Gastrocnemius medialis (tissue), 4 donors: ENCODE results near the gene GTSE1.

Source experiments
- POLR2A ChIP-seq, 2 donors: fragments of 450-650 bp; IDR thresholded peaks; one replicate each; pipeline ENCODE4 v1.6.1; 2017; ENCODE audit warnings: antibody characterized with exemption in 2 of 2, mild to moderate bottlenecking in 2 of 2, moderate library complexity in 2 of 2
- TF ChIP-seq, protein P1 (sequence below), 5 experiments: fragments of 450-650 bp in 3 of 5; fragments of 200-600 bp in 2 of 5; sonication (generic) in 2 of 5; IDR thresholded peaks in 4 of 5; conservative IDR thresholded peaks in 1 of 5; 1 replicate in 4 of 5; 2 replicates in 1 of 5; pipeline ENCODE4 v1.5.1; 2016 to 2019; ENCODE audit warnings: antibody characterized with exemption in 5 of 5, mild to moderate bottlenecking in 3 of 5, moderate library complexity in 3 of 5

DNA sequence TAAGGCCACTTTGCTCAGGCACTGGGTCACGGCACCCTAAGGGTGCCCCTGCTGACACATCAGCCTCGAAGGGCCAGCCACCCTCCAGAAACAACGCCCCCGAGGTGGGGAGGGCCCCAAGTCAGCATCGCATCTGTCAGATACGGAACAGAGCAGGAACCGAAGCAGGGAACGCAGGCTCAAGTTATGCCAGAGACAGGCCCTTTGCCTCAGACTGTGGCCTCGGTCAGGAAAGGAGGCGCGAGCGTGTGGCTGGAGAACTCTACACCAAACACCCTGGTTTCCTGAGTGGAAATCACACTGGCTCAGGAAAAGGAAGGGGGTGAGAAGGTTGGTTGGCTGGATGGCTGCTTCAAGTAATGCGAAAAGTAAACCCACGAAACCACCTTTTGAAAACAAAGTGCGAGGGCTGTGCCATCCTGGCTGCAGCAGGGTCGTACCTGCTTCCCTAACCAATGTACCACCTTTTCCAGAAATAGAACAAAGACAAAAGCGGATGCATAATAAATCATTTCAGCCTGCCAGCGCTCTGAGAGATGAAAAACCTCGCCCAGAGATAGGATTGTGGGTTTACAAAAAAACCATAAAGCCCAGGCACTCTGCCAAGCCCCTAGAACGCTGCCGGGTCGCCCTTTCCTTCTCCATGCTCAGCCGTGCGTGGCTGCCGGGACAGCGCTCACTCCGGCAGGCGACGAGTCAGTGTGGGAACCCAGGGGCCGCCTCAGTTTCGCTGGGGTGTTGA is 77.4 kb downstream of the GTSE1 start:
- TF ChIP-seq, protein P1, sequence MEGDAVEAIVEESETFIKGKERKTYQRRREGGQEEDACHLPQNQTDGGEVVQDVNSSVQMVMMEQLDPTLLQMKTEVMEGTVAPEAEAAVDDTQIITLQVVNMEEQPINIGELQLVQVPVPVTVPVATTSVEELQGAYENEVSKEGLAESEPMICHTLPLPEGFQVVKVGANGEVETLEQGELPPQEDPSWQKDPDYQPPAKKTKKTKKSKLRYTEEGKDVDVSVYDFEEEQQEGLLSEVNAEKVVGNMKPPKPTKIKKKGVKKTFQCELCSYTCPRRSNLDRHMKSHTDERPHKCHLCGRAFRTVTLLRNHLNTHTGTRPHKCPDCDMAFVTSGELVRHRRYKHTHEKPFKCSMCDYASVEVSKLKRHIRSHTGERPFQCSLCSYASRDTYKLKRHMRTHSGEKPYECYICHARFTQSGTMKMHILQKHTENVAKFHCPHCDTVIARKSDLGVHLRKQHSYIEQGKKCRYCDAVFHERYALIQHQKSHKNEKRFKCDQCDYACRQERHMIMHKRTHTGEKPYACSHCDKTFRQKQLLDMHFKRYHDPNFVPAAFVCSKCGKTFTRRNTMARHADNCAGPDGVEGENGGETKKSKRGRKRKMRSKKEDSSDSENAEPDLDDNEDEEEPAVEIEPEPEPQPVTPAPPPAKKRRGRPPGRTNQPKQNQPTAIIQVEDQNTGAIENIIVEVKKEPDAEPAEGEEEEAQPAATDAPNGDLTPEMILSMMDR (IDR thresholded peaks at IDR 0.05 in 4 of 5, conservative IDR thresholded peaks at IDR 0.05 in 1 of 5): no peak
- TF ChIP-seq POLR2A (IDR thresholded peaks at IDR 0.05): no peak
